GM12801 (cell line): Measurements from ENCODE around the gene TIGD7.

Experiments
- TF ChIP-seq, protein P1 (sequence below): IDR thresholded peaks from one replicate; pipeline ENCODE4 v1.5.1; 2011; ENCODE audit warnings: control low read depth; ENCODE audit not compliant: insufficient read length; ENCODE audit errors: extremely low read depth

Gene TIGD7

DNA sequence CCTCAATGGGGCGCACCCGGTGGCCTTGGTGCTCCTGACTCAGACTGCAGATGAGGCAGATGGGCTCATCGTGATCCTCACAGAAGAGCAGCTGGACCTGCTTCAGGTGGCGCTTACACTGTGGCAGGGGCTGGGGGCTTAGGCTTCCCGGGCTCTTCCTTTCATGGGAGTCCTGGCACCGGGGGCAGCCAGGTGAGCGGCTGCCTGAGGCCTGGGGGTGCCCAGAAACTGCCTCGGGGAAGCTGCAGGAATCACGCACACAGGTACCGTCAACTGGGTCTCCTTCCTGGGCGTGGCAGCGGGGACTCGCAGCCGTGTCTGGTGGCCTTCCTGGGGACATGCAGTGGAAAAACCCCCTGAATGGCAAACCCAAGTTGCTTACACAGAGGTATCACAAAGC is 55.8 kb downstream of the TIGD7 start:
- TF ChIP-seq, protein P1, sequence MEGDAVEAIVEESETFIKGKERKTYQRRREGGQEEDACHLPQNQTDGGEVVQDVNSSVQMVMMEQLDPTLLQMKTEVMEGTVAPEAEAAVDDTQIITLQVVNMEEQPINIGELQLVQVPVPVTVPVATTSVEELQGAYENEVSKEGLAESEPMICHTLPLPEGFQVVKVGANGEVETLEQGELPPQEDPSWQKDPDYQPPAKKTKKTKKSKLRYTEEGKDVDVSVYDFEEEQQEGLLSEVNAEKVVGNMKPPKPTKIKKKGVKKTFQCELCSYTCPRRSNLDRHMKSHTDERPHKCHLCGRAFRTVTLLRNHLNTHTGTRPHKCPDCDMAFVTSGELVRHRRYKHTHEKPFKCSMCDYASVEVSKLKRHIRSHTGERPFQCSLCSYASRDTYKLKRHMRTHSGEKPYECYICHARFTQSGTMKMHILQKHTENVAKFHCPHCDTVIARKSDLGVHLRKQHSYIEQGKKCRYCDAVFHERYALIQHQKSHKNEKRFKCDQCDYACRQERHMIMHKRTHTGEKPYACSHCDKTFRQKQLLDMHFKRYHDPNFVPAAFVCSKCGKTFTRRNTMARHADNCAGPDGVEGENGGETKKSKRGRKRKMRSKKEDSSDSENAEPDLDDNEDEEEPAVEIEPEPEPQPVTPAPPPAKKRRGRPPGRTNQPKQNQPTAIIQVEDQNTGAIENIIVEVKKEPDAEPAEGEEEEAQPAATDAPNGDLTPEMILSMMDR = no peak

DNA sequence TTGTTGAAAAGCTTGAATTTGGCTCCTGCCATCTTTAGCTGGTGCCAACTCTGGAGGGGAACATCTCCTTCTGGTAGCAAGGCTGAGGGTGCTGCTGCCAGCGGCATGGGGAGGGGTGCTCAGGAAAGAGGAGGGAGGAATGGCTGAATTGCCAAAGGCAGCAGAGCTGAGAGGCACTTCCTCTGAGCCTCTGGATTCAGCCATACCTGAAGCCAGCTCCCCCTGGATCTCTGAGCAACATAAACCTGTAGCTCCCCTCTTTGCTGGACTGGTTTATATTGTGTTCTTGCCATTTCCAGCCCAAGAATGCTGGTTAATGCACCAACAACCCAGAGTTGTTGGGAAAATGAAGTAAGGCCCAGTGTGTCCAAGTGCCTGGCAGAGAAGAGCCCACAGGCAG is 56.2 kb downstream of the TIGD7 start:
- TF ChIP-seq, protein P1 = no peak
